HepG2 (cell line): ENCODE measurements around the gene PLA2G2A. TPM values are rescaled to one million over a fixed set of nuclear protein-coding genes. Genes with fewer than 3 reads are reported as not detected.

Experiments used
- ATAC-seq: fragments of 200-7000 bp; cut with Tn5 transposase; 3 replicates; pipeline ENCODE4 v1.9.1; 2020; ENCODE audit warnings: mild to moderate bottlenecking, moderate library complexity
- BruUV-seq: library from RNA; stranded (reverse); fragments of 400-500 nt; replicated peaks from 2 replicates; lab custom pipeline; 2021; lab: Mats Ljungman, UMichigan
- CTCF ChIA-PET: fragments of 300-600 bp; formaldehyde crosslinking; extraction: SDS; loops from one replicate; lab custom pipeline; 2021; ENCODE audit warnings: low total read pairs, inconsistent platforms, low intra/inter-chr PET ratio; lab: Yijun Ruan, JAX
- POLR2A ChIA-PET: fragments of 350-600 bp; sonication (Branson Sonifier 250); formaldehyde crosslinking; loops from one replicate; lab custom pipeline; 2020; ENCODE audit warnings: antibody characterized with exemption, inconsistent platforms; lab: Yijun Ruan, JAX
- DNase-seq: peaks from one replicate; pipeline ENCODE4 v3.0.0-alpha.2; 2015; ENCODE audit warnings: low spot score
- FAIRE-seq: peaks from 3 replicates; lab custom pipeline; 2011; peaks lifted over from hg19 to GRCh38; lab: Jason Lieb, UNC
- H2AFZ ChIP-seq: one replicate; pipeline ENCODE4 v1.6.1; 2011; ENCODE audit warnings: low read length, inconsistent platforms
- H3K27ac ChIP-seq: fragments of 300-600 bp; 3 replicates; pipeline ENCODE4 v1.8.0; 2011; ENCODE audit warnings: mixed run types, mild to moderate bottlenecking, mixed read lengths, low read length, inconsistent platforms; ENCODE audit not compliant: insufficient read depth; ENCODE audit errors: extremely low read length
- H3K27me3 ChIP-seq, 2 experiments: fragments of 200-600 bp in 1 of 2; 2 replicates in 1 of 2; 3 replicates in 1 of 2; pipeline versions ENCODE4 v1.6.0 to v1.8.0; 2011; ENCODE audit warnings: low read length in 2 of 2, mild to moderate bottlenecking in 2 of 2, moderate library complexity in 2 of 2, inconsistent platforms in 1 of 2; ENCODE audit not compliant: insufficient read depth in 2 of 2, control insufficient read depth in 1 of 2
- H3K36me3 ChIP-seq, 2 experiments: fragments of 200-600 bp in 1 of 2; replicated peaks in 1 of 2; 2 replicates in 1 of 2; 3 replicates in 1 of 2; pipeline versions ENCODE4 v1.5.1 to v1.8.0; 2011; ENCODE audit warnings: low read length in 2 of 2, inconsistent platforms in 1 of 2; ENCODE audit not compliant: insufficient read depth in 2 of 2, control insufficient read depth in 1 of 2
- H3K4me1 ChIP-seq: 2 replicates; pipeline ENCODE4 v1.5.1; 2012; ENCODE audit warnings: low read length, inconsistent platforms; ENCODE audit not compliant: insufficient read depth
- H3K4me2 ChIP-seq: 2 replicates; pipeline ENCODE4 v1.6.0; 2011; ENCODE audit warnings: low read depth, low read length, inconsistent platforms
- H3K4me3 ChIP-seq, 3 experiments: fragments of 200-600 bp in 1 of 3; sonication (generic), shearing (Covaris generic) in 1 of 3; replicated peaks in 1 of 3; 2 replicates each; pipeline ENCODE4 v1.5.1; 2011 to 2016; ENCODE audit warnings: low read length in 3 of 3, inconsistent platforms in 2 of 3, low read depth in 2 of 3, mild to moderate bottlenecking in 2 of 3, control low read depth in 1 of 3, mixed read lengths in 1 of 3; ENCODE audit not compliant: insufficient read depth in 1 of 3
- H3K79me2 ChIP-seq: one replicate; pipeline ENCODE4 v1.6.1; 2011; ENCODE audit warnings: low read length, inconsistent platforms; ENCODE audit not compliant: insufficient read depth
- H3K9ac ChIP-seq: 2 replicates; pipeline ENCODE4 v1.6.0; 2011; ENCODE audit warnings: mild to moderate bottlenecking, low read depth, low read length, inconsistent platforms; ENCODE audit not compliant: insufficient read depth
- H3K9me3 ChIP-seq: 2 replicates; pipeline ENCODE4 v1.5.1; 2012; ENCODE audit warnings: mild to moderate bottlenecking, low read length
- H4K20me1 ChIP-seq: 2 replicates; pipeline ENCODE4 v1.6.0; 2011; ENCODE audit warnings: inconsistent platforms, mild to moderate bottlenecking, low read length, moderate library complexity; ENCODE audit not compliant: insufficient read depth
- CBX2 ChIP-seq, 2 experiments: fragments of 200-600 bp in 1 of 2; sonication (generic); formaldehyde crosslinking in 1 of 2; IDR thresholded peaks; 2 replicates each; pipeline versions ENCODE4 v1.7.0 to v1.8.1; 2018 to 2022; ENCODE audit warnings: low read depth in 2 of 2, low read length in 1 of 2, mild to moderate bottlenecking in 1 of 2, missing genetic modification reagents in 1 of 2
- EED ChIP-seq: sonication (generic); formaldehyde crosslinking; IDR thresholded peaks from 2 replicates; pipeline ENCODE4 v1.5.0; 2020; ENCODE audit warnings: mild to moderate bottlenecking, missing genetic modification reagents
- GABPB1 ChIP-seq: IDR thresholded peaks from 2 replicates; pipeline ENCODE4 v1.6.1; 2016; ENCODE audit warnings: mild to moderate bottlenecking, missing genetic modification reagents, moderate library complexity, missing compliant biosample characterization
- KLF15 ChIP-seq: sonication (generic); formaldehyde crosslinking; IDR thresholded peaks from 2 replicates; pipeline ENCODE4 v1.8.1; 2023; ENCODE audit warnings: borderline replicate concordance, mild to moderate bottlenecking, inconsistent platforms, missing genetic modification reagents, mixed read lengths
- LCORL ChIP-seq, 2 experiments: fragments of 450-650 bp in 1 of 2; sonication (generic) in 1 of 2; formaldehyde crosslinking in 1 of 2; IDR thresholded peaks; 2 replicates each; pipeline versions ENCODE4 v1.5.0 to v1.6.1; 2017 to 2020; ENCODE audit warnings: antibody characterized with exemption in 1 of 2, missing genetic modification reagents in 1 of 2
- PITX1 ChIP-seq: sonication (generic); formaldehyde crosslinking; IDR thresholded peaks from 2 replicates; pipeline ENCODE4 v1.5.1; 2020; ENCODE audit warnings: mild to moderate bottlenecking, missing genetic modification reagents
- ZBTB20 ChIP-seq: sonication (generic); formaldehyde crosslinking; IDR thresholded peaks from 2 replicates; pipeline ENCODE4 v1.8.1; 2023; ENCODE audit warnings: missing genetic modification reagents, low read depth, mild to moderate bottlenecking, borderline replicate concordance
- ZFYVE20 ChIP-seq: sonication (generic); formaldehyde crosslinking; IDR thresholded peaks from 2 replicates; pipeline ENCODE4 v1.8.0; 2023; ENCODE audit warnings: low read depth, mild to moderate bottlenecking, moderate library complexity, missing genetic modification reagents, borderline replicate concordance
- ZNF136 ChIP-seq: sonication (generic); formaldehyde crosslinking; IDR thresholded peaks from 2 replicates; pipeline ENCODE4 v1.8.1; 2022; ENCODE audit warnings: low read depth, mild to moderate bottlenecking, moderate library complexity, missing genetic modification reagents
- ZNF234 ChIP-seq: sonication (generic); formaldehyde crosslinking; conservative IDR thresholded peaks from 2 replicates; pipeline ENCODE4 v1.5.1; 2020; ENCODE audit warnings: mild to moderate bottlenecking, missing genetic modification reagents
- WGBS: methylation state at CpG from one replicate; pipeline ENCODE4 v1.1.6; 2017; ENCODE audit warnings: low lambda C conversion rate; 5-methylcytosine and 5-hydroxymethylcytosine counted together
- in situ Hi-C: cut with HindIII; loops from 2 replicates; pipeline ENCODE4 v1.10.0; 2017; ENCODE audit warnings: low pct_unique_long_range_greater_than_20kb; ENCODE audit not compliant: extremely low pct_ligation_motif_present
- intact Hi-C: fragments of 100-400 bp; cut with micrococcal nuclease; formaldehyde crosslinking; loops from one replicate; pipeline ENCODE4 v1.10.0; 2022; ENCODE audit not compliant: unreplicated experiment
- polyA plus RNA-seq, 8 experiments: library from polyadenylated mRNA; depleted of rRNA in 3 of 8; stranded (reverse) in 7 of 8; unstranded in 1 of 8; fragments of >200 nt; fragmentation: Illumina TruSeq in 4 of 8; extraction: Trizol in 4 of 8; gene quantifications; 2 replicates each; pipeline versions ENCODE4 v1.2.1 to v1.2.3, GENCODE V29; 2011 to 2016; ENCODE audit warnings: low read depth in 4 of 8, missing spikeins in 1 of 8, mixed read lengths in 1 of 8; ENCODE audit not compliant: insufficient read depth in 1 of 8
- total RNA-seq, 5 experiments: library from RNA; depleted of rRNA; stranded (reverse); fragments of >200 nt; fragmentation: Illumina TruSeq; extraction: Trizol; gene quantifications; 2 replicates each; pipeline ENCODE4 v1.2.3, GENCODE V29; 2016; ENCODE audit warnings: low read depth in 1 of 5
- TF ChIP-seq, protein P1 (sequence below): sonication (generic); formaldehyde crosslinking; IDR thresholded peaks from 2 replicates; pipeline ENCODE4 v1.9.0; 2021; ENCODE audit warnings: missing genetic modification reagents, borderline replicate concordance
- TF ChIP-seq, protein P2 (sequence below): sonication (generic); formaldehyde crosslinking; IDR thresholded peaks from 2 replicates; pipeline ENCODE4 v1.9.0; 2021; ENCODE audit warnings: missing genetic modification reagents, mild to moderate bottlenecking, borderline replicate concordance

PLA2G2A gene
- total and polyA plus RNA-seq, 2 of the 13 experiments (the other 11 are each of a cell fraction or from before 2014, with no cell fraction given): 0.35 to 30.3 TPM

DNA sequence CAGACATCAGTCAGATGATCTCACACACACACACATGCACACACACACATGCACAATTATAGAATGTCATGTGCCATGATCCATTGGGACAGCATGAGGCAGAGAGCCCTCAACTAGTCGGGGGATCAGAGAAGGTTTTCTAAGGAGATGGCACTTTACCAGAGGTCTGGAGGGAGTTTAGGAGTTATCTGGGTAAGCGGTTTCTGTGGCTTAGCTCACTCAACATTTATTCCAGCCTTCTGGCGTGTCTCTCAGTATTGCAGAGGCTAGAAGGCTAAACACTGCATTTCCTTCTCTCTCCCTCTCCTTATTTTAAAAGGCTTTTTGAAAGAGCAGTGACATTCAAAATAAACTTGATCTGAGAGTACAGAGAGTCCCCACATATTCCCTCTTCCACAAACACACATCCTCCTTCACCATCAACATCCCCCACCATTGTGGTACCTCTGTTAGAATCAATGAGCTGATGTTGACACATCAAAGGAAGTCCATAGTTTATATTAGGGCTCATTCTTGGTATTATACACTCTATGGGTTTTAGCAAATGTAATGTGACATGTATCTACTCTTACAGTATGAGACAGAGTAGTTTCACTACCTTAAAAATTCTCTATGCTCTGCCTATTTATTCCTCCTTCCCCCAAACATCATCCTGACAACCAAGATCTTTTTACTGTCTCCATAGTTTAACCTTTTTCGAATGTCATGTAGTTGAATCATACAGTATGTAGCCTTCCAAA is 9.0 kb upstream of the PLA2G2A start:
- ChIA-PET POLR2A (interaction anchor here (0.6 to 1.7 kb wide), 3 partner anchors 11 to 62 kb away, joined by 3 to 10 read pairs (median 4); no protein-coding TSS in a partner anchor), CTCF (interaction anchor here (0.8 kb wide), 1 partner anchor 13 kb away, joined by 3 read pairs; no protein-coding TSS in a partner anchor)
- WGBS: 53% methylated on average over 4 of the region's 4 CpGs
- Histone ChIP-seq H3K27ac (no peak overlapping the region), H3K4me1 (peaks cover 30% of the 10 kb centered on the region), H3K9ac (no peak overlapping the region), H4K20me1 (no peaks in the 10 kb centered on the region), H3K36me3 (no peaks in the 10 kb centered on the region), H3K9me3 (no peaks in the 10 kb centered on the region), H2AFZ (no peak overlapping the region), H3K4me2 (peak overlapping the region; percentile 33), H3K27me3 (no peaks in the 10 kb centered on the region), H3K4me3 (no peak overlapping the region), H3K79me2 (no peaks in the 10 kb centered on the region)
- FAIRE-seq (no peak), ATAC-seq (no peak), DNase-seq (peak; percentile 25)
- intact Hi-C loops: no loop called here
- in situ Hi-C loops: no loop called here
- BruUV-seq: no TSS peak
- TF ChIP-seq ZNF234 (CRISPR knock-in tag) (no peak), KLF15 (no peak), ZBTB20 (CRISPR knock-in tag) (no peak), ZNF136 (CRISPR knock-in tag) (no peak), PITX1 (CRISPR knock-in tag) (no peak), CBX2 (IDR thresholded peaks at IDR 0.05; ENCODE audit: low read depth, low read length) (no peak), CBX2 (CRISPR knock-in tag; IDR thresholded peaks at IDR 0.05; ENCODE audit: low read depth) (no peak), LCORL (IDR thresholded peaks at IDR 0.05) (no peak), LCORL (CRISPR knock-in tag; IDR thresholded peaks at IDR 0.05) (no peak), ZFYVE20 (no peak), EED (no peak), GABPB1 (no peak)
- TF ChIP-seq, protein P1, sequence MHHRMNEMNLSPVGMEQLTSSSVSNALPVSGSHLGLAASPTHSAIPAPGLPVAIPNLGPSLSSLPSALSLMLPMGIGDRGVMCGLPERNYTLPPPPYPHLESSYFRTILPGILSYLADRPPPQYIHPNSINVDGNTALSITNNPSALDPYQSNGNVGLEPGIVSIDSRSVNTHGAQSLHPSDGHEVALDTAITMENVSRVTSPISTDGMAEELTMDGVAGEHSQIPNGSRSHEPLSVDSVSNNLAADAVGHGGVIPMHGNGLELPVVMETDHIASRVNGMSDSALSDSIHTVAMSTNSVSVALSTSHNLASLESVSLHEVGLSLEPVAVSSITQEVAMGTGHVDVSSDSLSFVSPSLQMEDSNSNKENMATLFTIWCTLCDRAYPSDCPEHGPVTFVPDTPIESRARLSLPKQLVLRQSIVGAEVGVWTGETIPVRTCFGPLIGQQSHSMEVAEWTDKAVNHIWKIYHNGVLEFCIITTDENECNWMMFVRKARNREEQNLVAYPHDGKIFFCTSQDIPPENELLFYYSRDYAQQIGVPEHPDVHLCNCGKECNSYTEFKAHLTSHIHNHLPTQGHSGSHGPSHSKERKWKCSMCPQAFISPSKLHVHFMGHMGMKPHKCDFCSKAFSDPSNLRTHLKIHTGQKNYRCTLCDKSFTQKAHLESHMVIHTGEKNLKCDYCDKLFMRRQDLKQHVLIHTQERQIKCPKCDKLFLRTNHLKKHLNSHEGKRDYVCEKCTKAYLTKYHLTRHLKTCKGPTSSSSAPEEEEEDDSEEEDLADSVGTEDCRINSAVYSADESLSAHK (CRISPR knock-in tag): no peak
- TF ChIP-seq, protein P2, sequence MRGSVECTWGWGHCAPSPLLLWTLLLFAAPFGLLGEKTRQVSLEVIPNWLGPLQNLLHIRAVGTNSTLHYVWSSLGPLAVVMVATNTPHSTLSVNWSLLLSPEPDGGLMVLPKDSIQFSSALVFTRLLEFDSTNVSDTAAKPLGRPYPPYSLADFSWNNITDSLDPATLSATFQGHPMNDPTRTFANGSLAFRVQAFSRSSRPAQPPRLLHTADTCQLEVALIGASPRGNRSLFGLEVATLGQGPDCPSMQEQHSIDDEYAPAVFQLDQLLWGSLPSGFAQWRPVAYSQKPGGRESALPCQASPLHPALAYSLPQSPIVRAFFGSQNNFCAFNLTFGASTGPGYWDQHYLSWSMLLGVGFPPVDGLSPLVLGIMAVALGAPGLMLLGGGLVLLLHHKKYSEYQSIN (CRISPR knock-in tag): no peak
